Endodermal cell (in vitro differentiated cells): Measurements from ENCODE around the gene ARL5A. TPM values are rescaled to one million over a fixed set of nuclear protein-coding genes. Genes with fewer than 3 reads are reported as not detected.
A peak's percentile ranks its signal among the peaks of the same experiment; 100 is the strongest.

Experiments used
- DNase-seq: peaks from one replicate; pipeline ENCODE4 v3.0.0-alpha.2; 2017
- H3K27ac ChIP-seq: 2 replicates; pipeline ENCODE4 v1.5.1; 2013; ENCODE audit warnings: mild to moderate bottlenecking, low read depth, low read length, moderate library complexity
- H3K27me3 ChIP-seq: 2 replicates; pipeline ENCODE4 v1.6.1; 2013; ENCODE audit warnings: mild to moderate bottlenecking, low read length, moderate library complexity; ENCODE audit not compliant: insufficient read depth, control insufficient read depth, poor library complexity, severe bottlenecking
- H3K36me3 ChIP-seq: 2 replicates; pipeline ENCODE4 v1.7.0; 2013; ENCODE audit warnings: mild to moderate bottlenecking, low read length, moderate library complexity; ENCODE audit not compliant: control insufficient read depth, insufficient read depth
- H3K4me1 ChIP-seq: one replicate; pipeline ENCODE4 v1.7.0; 2013; ENCODE audit warnings: low read length; ENCODE audit not compliant: control insufficient read depth, insufficient read depth
- H3K4me3 ChIP-seq: 2 replicates; pipeline ENCODE4 v1.5.1; 2013; ENCODE audit warnings: mild to moderate bottlenecking, low read length, moderate library complexity
- H3K9ac ChIP-seq: 2 replicates; pipeline ENCODE4 v1.6.1; 2013; ENCODE audit warnings: mild to moderate bottlenecking, low read length, moderate library complexity; ENCODE audit not compliant: poor library complexity, severe bottlenecking; ENCODE audit errors: extremely low read depth
- H3K9me3 ChIP-seq: 2 replicates; pipeline ENCODE4 v1.6.1; 2013; ENCODE audit warnings: mild to moderate bottlenecking, low read length, moderate library complexity; ENCODE audit not compliant: control insufficient read depth
- H3K27ac Mint-ChIP-seq: 2 replicates; pipeline ENCODE4 v1.8.0; 2020; ENCODE audit warnings: mixed read lengths
- H3K27me3 Mint-ChIP-seq: 2 replicates; pipeline ENCODE4 v1.8.0; 2021; ENCODE audit warnings: mild to moderate bottlenecking, mixed read lengths; ENCODE audit not compliant: insufficient read depth
- H3K36me3 Mint-ChIP-seq: 2 replicates; pipeline ENCODE4 v1.8.0; 2020; ENCODE audit warnings: low read depth, mixed read lengths
- H3K4me1 Mint-ChIP-seq: 2 replicates; pipeline ENCODE4 v1.8.0; 2020; ENCODE audit warnings: mixed read lengths
- H3K4me3 Mint-ChIP-seq: 2 replicates; pipeline ENCODE4 v1.8.0; 2020; ENCODE audit warnings: mild to moderate bottlenecking, moderate library complexity, mixed read lengths
- H3K9me3 Mint-ChIP-seq: 2 replicates; pipeline ENCODE4 v1.8.0; 2020; ENCODE audit warnings: mild to moderate bottlenecking, mixed read lengths
- CTCF ChIP-seq: fragments of 200-600 bp; sonication (generic); conservative IDR thresholded peaks from 2 replicates; pipeline ENCODE4 v1.5.0; 2021; ENCODE audit warnings: antibody characterized with exemption, mild to moderate bottlenecking
- WGBS, 2 experiments: methylation state at CpG; one replicate each; pipeline versions ENCODE4 v1.1.5 to v1.1.7; 2013; ENCODE audit warnings: missing lambda C conversion rate in 2 of 2, mixed read lengths in 1 of 2; ENCODE audit not compliant: insufficient coverage in 1 of 2, insufficient read length in 1 of 2; 5-methylcytosine and 5-hydroxymethylcytosine counted together
- total RNA-seq, 2 donors: library from RNA; stranded (reverse); fragmentation: NEBNext Ultra II Directional in 1 of 2; extraction: Animal tissue kit (Norgen Biotek cat#: 25700) in 1 of 2; gene quantifications; 2 replicates in 1 of 2; 3 replicates in 1 of 2; pipeline ENCODE4 v1.2.1, GENCODE V29; 2021

ARL5A gene
- total RNA-seq, 2 donors from 2014 or later = 72.2 to 77.1 TPM

GRCh38 chr2:151775057-151775740 lies 53.0 kb downstream of the ARL5A start:
- H3K9ac ChIP-seq = no peak overlapping the region
- no peak overlapping the region for H3K27ac ChIP-seq
- H3K4me3 ChIP-seq = no peak overlapping the region
- no peak for TF ChIP-seq CTCF
- peaks cover 28% of the 10 kb centered on the region for H3K36me3 ChIP-seq
- 95 to 99% methylated on average over 3 to 6 of the region's 6 CpGs for WGBS, 2 experiments
- peaks cover 12% of the 10 kb centered on the region for H3K4me1 Mint-ChIP-seq
- peaks cover 47% of the 10 kb centered on the region for H3K9me3 ChIP-seq
- DNase-seq = no peak
- no peaks in the 10 kb centered on the region for H3K4me1 ChIP-seq
- no peaks in the 10 kb centered on the region for H3K27me3 ChIP-seq
- peaks cover 46% of the 10 kb centered on the region for H3K9me3 Mint-ChIP-seq
- H3K4me3 Mint-ChIP-seq = no peak overlapping the region
- H3K27me3 Mint-ChIP-seq = no peaks in the 10 kb centered on the region
- peak overlapping the region; percentile 70 for H3K27ac Mint-ChIP-seq
- H3K36me3 Mint-ChIP-seq = peaks cover 56% of the 10 kb centered on the region

- Mint-ChIP-seq H3K27ac (no peak overlapping the region), H3K27me3 (no peaks in the 10 kb centered on the region), H3K36me3 (peaks cover 55% of the 10 kb centered on the region), H3K4me1 (peaks cover 12% of the 10 kb centered on the region), H3K9me3 (peaks cover 44% of the 10 kb centered on the region), H3K4me3 (no peak overlapping the region)
- no peak overlapping the region for H3K9ac ChIP-seq
- H3K27me3 ChIP-seq = no peaks in the 10 kb centered on the region
- no peak overlapping the region for H3K4me3 ChIP-seq
- 92 to 97% methylated on average over 2 to 3 of the region's 3 CpGs for WGBS, 2 experiments
- H3K27ac ChIP-seq = no peak overlapping the region
- H3K36me3 ChIP-seq = peaks cover 27% of the 10 kb centered on the region
- no peak for DNase-seq
- TF ChIP-seq CTCF = no peak
- H3K9me3 ChIP-seq = peaks cover 46% of the 10 kb centered on the region
- H3K4me1 ChIP-seq = no peaks in the 10 kb centered on the region
Observed at GRCh38 chr2:151774506-151774905, 53.7 kb downstream of the ARL5A start.

- TF ChIP-seq CTCF = no peak
- Histone ChIP-seq H3K27ac (no peak overlapping the region), H3K27me3 (no peaks in the 10 kb centered on the region), H3K9me3 (peaks cover 23% of the 10 kb centered on the region), H3K4me1 (no peaks in the 10 kb centered on the region), H3K36me3 (peaks cover 10% of the 10 kb centered on the region), H3K4me3 (no peak overlapping the region), H3K9ac (no peak overlapping the region)
- H3K27me3 Mint-ChIP-seq = no peaks in the 10 kb centered on the region
- no peak overlapping the region for H3K27ac Mint-ChIP-seq
- peaks cover 22% of the 10 kb centered on the region for H3K9me3 Mint-ChIP-seq
- peaks cover 10% of the 10 kb centered on the region for H3K4me1 Mint-ChIP-seq
- H3K4me3 Mint-ChIP-seq = no peak overlapping the region
- no peak for DNase-seq
- WGBS, 2 experiments = 94 to 96% methylated on average over 7 to 10 of the region's 10 CpGs
- peaks cover 30% of the 10 kb centered on the region for H3K36me3 Mint-ChIP-seq
Observed at GRCh38 chr2:151771599-151772358, 56.4 kb downstream of the ARL5A start.
